ENCODE results near the gene FFAR1. TPM values are rescaled to one million over a fixed set of nuclear protein-coding genes. Genes with fewer than 3 reads are reported as not detected.
"Not testable (repeated sequence)": the region's sequence is repeated elsewhere in the genome, so short reads cannot be mapped to it uniquely, and the experiment has no call there.

Gene FFAR1
- total and polyA plus RNA-seq, 9 donors: 0.11 to 5.0 (median 1.3) TPM

GRCh38 chr19:35354898-35355297 is 7.2 kb downstream of the FFAR1 start:
- H3K36me3 ChIP-seq: no peaks in the 10 kb centered on the region
- 90 to 92% (median 91%) methylated on average over 8 of the region's 8 CpGs for WGBS, 3 donors
- TF ChIP-seq EP300 (IDR thresholded peaks at IDR 0.05): no peak
- TF ChIP-seq CTCF (IDR thresholded peaks at IDR 0.05): no peak
- TF ChIP-seq POLR2A (IDR thresholded peaks at IDR 0.05): no peak
- no peaks in the 10 kb centered on the region for H3K4me1 ChIP-seq (ENCODE audit: insufficient read depth)
- no peaks in the 10 kb centered on the region for H3K9me3 ChIP-seq
- H3K27me3 ChIP-seq: no peaks in the 10 kb centered on the region
- intact Hi-C loops (cut with DNase I): loop anchor here in 3 of 4 donors (5.0 to 10.0 kb wide), 3 partner anchors 83 to 142 kb away; partner anchors contain the start of gene KRTDAP (in 1 of the 3)
- H3K4me3 ChIP-seq: no peak overlapping the region
- H3K27ac ChIP-seq: no peak overlapping the region
- DNase-seq: peak in 1 of 5 donors; percentile 6

GRCh38 chr19:35355791-35356460 is 8.2 kb downstream of the FFAR1 start:
- Histone ChIP-seq H3K27me3 (no peaks in the 10 kb centered on the region), H3K27ac (no peak overlapping the region), H3K9me3 (no peaks in the 10 kb centered on the region), H3K4me1 (ENCODE audit: insufficient read depth) (no peaks in the 10 kb centered on the region), H3K36me3 (no peaks in the 10 kb centered on the region), H3K4me3 (no peak overlapping the region)
- WGBS, 3 donors: 52 to 59% (median 56%) methylated on average over 6 of the region's 6 CpGs
- peak in 2 of 5 donors; percentile 10 to 24 for DNase-seq
- no peak for TF ChIP-seq POLR2A (IDR thresholded peaks at IDR 0.05)
- no peak for TF ChIP-seq CTCF (IDR thresholded peaks at IDR 0.05)
- TF ChIP-seq EP300 (IDR thresholded peaks at IDR 0.05): no peak
- intact Hi-C loops (cut with DNase I): loop anchor here in 1 of 4 donors (10.0 kb wide), 1 partner anchor 139 kb away; the partner anchor contains the start of gene KRTDAP

DNA sequence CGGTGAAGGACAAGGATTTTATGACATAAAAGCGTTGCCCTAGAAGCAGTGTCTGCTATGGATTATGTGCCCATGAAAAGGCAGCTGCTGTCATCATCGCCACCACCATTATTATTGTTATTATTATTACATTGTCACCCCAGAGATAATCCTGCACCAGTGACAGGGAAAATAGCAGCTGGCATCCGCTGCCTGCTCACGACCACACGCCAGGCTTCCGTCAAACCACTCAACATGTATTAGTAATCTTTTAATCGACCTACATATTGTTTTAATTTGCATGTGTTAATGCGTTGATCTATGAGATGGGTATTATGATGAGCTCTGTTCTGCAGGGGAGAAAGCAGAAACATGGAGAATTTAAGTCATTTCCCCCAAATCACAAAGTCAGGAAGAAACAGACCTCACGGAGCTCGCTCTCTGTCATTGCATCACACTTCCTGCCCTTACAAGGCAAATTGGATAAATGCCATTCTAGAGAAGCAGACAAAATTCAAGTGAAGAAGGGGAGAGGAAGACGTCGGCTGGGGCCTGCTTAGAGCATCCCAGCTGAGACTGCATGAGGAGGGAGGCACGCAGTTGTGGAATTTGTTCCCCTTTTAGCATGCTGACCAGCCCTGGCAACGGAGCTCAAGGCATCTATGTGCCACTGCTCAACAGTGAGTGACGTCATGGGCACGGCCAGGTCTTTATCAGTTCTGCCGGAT is 10.3 kb downstream of the FFAR1 start, which contains the start of gene FFAR3:
Gene FFAR3, plus strand, starts transcription at position 594 of the 707 bp plus-strand sequence. CDS start 431 bp downstream, outside the sequence.
- H3K4me3 ChIP-seq: no peak within 1 kb of the TSS
- no peaks in the 10 kb centered on the region for H3K36me3 ChIP-seq
- H3K27ac ChIP-seq: no peak within 1 kb of the TSS
- TF ChIP-seq EP300 (IDR thresholded peaks at IDR 0.05) (no peak), POLR2A (IDR thresholded peaks at IDR 0.05) (no peak), CTCF (IDR thresholded peaks at IDR 0.05) (no peak)
- H3K9me3 ChIP-seq: no peaks in the 10 kb centered on the region
- peak in 1 of 5 donors; percentile 33 for DNase-seq
- WGBS, 3 donors: 49 to 58% (median 56%) methylated on average over 18 of the region's 18 CpGs
- H3K27me3 ChIP-seq: no peaks in the 10 kb centered on the region
- no peaks in the 10 kb centered on the region for H3K4me1 ChIP-seq (ENCODE audit: insufficient read depth)
- intact Hi-C loops (cut with DNase I): loop anchor here in 1 of 4 donors (10.0 kb wide), 1 partner anchor 137 kb away; the partner anchor contains the start of gene KRTDAP

GRCh38 chr19:35358834-35359233 is 11.1 kb downstream of the FFAR1 start:
- not testable (repeated sequence) for H3K36me3 ChIP-seq; H3K27ac ChIP-seq; H3K27me3 ChIP-seq; H3K4me3 ChIP-seq; H3K4me1 ChIP-seq (ENCODE audit: insufficient read depth); H3K9me3 ChIP-seq
- DNase-seq: peak in 1 of 5 donors; percentile 25
- 67 to 82% (median 78%) methylated on average over 9 to 12 of the region's 16 CpGs for WGBS, 3 donors
- intact Hi-C loops (cut with DNase I): loop anchor here in 1 of 4 donors (10.0 kb wide), 1 partner anchor 136 kb away; the partner anchor contains the start of gene KRTDAP

DNA sequence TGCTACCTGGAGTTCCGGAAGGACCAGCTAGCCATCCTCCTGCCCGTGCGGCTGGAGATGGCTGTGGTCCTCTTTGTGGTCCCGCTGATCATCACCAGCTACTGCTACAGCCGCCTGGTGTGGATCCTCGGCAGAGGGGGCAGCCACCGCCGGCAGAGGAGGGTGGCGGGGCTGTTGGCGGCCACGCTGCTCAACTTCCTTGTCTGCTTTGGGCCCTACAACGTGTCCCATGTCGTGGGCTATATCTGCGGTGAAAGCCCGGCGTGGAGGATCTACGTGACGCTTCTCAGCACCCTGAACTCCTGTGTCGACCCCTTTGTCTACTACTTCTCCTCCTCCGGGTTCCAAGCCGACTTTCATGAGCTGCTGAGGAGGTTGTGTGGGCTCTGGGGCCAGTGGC is 11.7 kb downstream of the FFAR1 start:
- intact Hi-C loops (cut with DNase I): loop anchor here in 1 of 4 donors (10.0 kb wide), 1 partner anchor 135 kb away; the partner anchor contains the start of gene KRTDAP
- not testable (repeated sequence) for H3K36me3 ChIP-seq; H3K27ac ChIP-seq; H3K27me3 ChIP-seq; H3K4me3 ChIP-seq; H3K4me1 ChIP-seq (ENCODE audit: insufficient read depth); DNase-seq; H3K9me3 ChIP-seq
- 85 to 95% (median 88%) methylated on average over 19 of the region's 21 CpGs for WGBS, 3 donors

- WGBS, 3 donors: 83 to 90% (median 86%) methylated on average over 1 to 3 of the region's 5 CpGs
- H3K4me3 ChIP-seq; DNase-seq; H3K9me3 ChIP-seq; H3K36me3 ChIP-seq; H3K4me1 ChIP-seq (ENCODE audit: insufficient read depth); H3K27ac ChIP-seq; intact Hi-C loops (cut with DNase I); H3K27me3 ChIP-seq: not testable (repeated sequence)
Measured at GRCh38 chr19:35360081-35360480, 12.4 kb downstream of the FFAR1 start.

Measured in ovary (tissue), 9 donors.